HEK293T (cell line): ENCODE measurements around the gene TPI1.

ENCODE experiments used
- BHLHE40 ChIP-seq: fragments of 450-650 bp; IDR thresholded peaks from 2 replicates; pipeline ENCODE4 v1.6.1; 2016; ENCODE audit warnings: mild to moderate bottlenecking, moderate library complexity, borderline replicate concordance
- CTBP1 ChIP-seq: fragments of 450-650 bp; IDR thresholded peaks from 2 replicates; pipeline ENCODE4 v1.6.1; 2016; ENCODE audit warnings: borderline replicate concordance
- FOXK2 ChIP-seq: fragments of 450-650 bp; IDR thresholded peaks from 2 replicates; pipeline ENCODE4 v1.6.1; 2016; ENCODE audit warnings: mild to moderate bottlenecking
- FOXM1 ChIP-seq: fragments of 450-650 bp; IDR thresholded peaks from 2 replicates; pipeline ENCODE4 v1.6.1; 2017; ENCODE audit warnings: mild to moderate bottlenecking, borderline replicate concordance
- HDGF ChIP-seq: fragments of 450-650 bp; IDR thresholded peaks from 2 replicates; pipeline ENCODE4 v1.6.1; 2017; ENCODE audit warnings: antibody characterized with exemption, borderline replicate concordance
- LEF1 ChIP-seq: fragments of 450-650 bp; IDR thresholded peaks from 2 replicates; pipeline ENCODE4 v1.6.1; 2017; ENCODE audit warnings: mild to moderate bottlenecking, borderline replicate concordance
- PKNOX1 ChIP-seq: fragments of 450-650 bp; IDR thresholded peaks from 2 replicates; pipeline ENCODE4 v1.6.1; 2016
- SP1 ChIP-seq: fragments of 450-650 bp; IDR thresholded peaks from 2 replicates; pipeline ENCODE4 v1.6.1; 2017
- SUZ12 ChIP-seq: fragments of 450-650 bp; IDR thresholded peaks from 2 replicates; pipeline ENCODE4 v1.6.1; 2016; ENCODE audit warnings: mild to moderate bottlenecking
- TARDBP ChIP-seq: fragments of 450-650 bp; IDR thresholded peaks from 2 replicates; pipeline ENCODE4 v1.6.1; 2016

GRCh38 chr12:6818645-6819044 is 48.7 kb upstream of the TPI1 start:
- TF ChIP-seq PKNOX1 (no peak), BHLHE40 (no peak), FOXK2 (no peak), SP1 (no peak), FOXM1 (no peak), CTBP1 (no peak), HDGF (no peak), SUZ12 (no peak), TARDBP (no peak), LEF1 (no peak)
